HG02623 (cell line): Measurements from ENCODE around the gene LTBP1.
"Not testable (repeated sequence)": the region's sequence is repeated elsewhere in the genome, so short reads cannot be mapped to it uniquely, and the experiment has no call there.

Source experiments
- ATAC-seq: cut with Tn5 transposase; IDR thresholded peaks from one replicate; pipeline ENCODE4 v1.9.1; 2021; ENCODE audit warnings: moderate library complexity; ENCODE audit not compliant: unreplicated experiment

LTBP1 gene

GRCh38 chr2:33216508-33217182 is 269.9 kb downstream of the LTBP1 start:
- no peak for ATAC-seq

DNA sequence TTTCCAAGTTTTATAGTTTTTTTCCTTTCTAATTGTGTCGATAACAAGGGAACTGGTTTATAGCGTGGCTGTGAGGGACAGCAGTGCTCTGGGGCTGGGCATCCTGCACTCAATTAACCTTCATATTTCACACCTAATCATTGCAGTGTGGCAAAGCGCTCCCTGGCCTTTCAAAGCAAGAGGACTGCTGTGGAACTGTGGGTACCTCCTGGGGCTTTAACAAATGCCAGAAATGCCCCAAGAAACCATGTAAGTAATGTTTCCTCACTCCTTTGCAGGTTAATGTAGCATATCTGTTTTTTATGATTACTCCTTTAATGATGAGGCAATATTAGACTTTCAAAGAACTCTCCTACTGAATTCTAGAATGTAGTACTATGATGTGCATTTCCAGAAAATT is 270.7 kb downstream of the LTBP1 start:
- no peak for ATAC-seq

GRCh38 chr2:33219114-33219513 is 272.4 kb downstream of the LTBP1 start:
- no peak for ATAC-seq

- no peak for ATAC-seq
These were observed 273.1 kb downstream of the LTBP1 start for GRCh38 chr2:33219850-33220275.

- ATAC-seq, result no peak
These were observed 273.8 kb downstream of the LTBP1 start for GRCh38 chr2:33220533-33220932.

DNA sequence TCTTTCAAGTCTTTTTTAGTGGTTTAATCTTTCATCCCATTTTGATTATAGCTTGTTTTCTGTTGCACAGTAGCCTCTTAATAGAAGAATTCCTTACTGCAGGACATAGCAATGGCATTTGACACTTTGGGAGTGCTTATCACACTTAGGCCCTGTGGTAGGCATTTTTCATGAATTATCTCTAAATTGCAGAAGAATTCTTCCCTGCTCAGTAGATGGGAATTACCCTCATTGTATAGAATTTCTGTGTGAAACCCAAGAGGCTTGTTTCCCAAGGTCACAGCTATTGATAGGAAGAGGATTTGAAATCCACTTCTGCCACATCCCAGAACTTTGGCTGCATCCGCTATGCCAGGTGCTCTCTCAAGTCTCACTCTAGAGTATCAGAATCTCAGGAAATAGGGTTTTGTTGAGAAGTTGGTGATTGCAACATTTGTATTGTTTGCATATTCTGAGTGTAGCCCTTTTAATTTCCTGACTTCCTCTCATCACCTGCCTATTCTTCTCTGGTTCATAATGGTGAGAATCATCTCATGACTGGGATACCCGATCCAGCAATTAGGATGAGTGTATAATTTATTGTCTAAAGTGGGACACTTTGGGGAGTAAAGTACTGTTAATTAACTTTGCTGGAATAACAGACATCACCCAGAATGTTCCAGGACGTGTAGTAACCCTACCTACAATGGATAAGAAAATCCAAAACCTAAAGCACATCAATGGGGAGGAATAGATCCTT is 274.5 kb downstream of the LTBP1 start:
- ATAC-seq, result no peak

DNA sequence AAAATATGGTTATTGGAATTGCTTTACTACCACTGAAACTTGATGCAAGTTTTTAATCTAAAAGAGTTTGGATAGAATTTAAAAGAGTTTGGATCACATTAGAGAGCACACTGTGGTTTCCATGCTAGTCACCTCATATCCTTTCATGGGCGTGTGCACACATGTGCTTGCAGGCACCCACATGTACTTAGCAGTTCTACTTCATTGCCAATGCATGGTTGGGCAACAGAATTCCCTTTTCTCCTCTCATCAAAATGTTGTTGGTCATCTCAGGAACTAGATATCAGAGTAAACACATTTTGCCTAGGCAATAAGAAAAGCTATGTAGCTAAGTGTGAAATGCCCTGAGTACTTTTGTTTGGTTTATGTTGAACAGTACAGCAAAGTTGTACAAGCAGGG is 275.6 kb downstream of the LTBP1 start:
- no peak for ATAC-seq

- ATAC-seq, result no peak
These were observed 277.1 kb downstream of the LTBP1 start for GRCh38 chr2:33223856-33224255.

- ATAC-seq, result no peak
These were observed 278.6 kb downstream of the LTBP1 start for GRCh38 chr2:33225350-33225749.

- ATAC-seq, result no peak
These were observed 279.8 kb downstream of the LTBP1 start for GRCh38 chr2:33226546-33226945.

DNA sequence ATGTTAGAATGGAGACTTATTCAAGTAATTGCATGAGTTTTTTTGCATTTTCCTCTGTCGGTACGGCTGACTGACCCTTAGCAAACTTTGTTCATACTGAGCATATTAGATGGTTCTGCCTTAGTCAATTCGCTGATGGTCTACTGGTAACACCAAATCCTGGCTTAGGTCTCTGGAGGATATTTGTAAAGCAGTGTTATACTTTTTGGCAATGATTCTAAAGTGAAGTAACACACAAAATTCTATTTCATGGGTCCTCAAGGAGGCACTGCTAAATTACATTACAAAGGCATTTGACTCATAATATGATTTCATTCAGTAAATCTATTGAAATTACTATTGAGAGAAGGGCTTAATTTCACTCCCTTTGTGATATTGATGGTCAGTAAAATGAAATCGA is 282.9 kb downstream of the LTBP1 start:
- ATAC-seq, result no peak

- no peak for ATAC-seq
These were observed 283.4 kb downstream of the LTBP1 start for GRCh38 chr2:33230195-33230594.

- no peak for ATAC-seq
These were observed 284.1 kb downstream of the LTBP1 start for GRCh38 chr2:33230842-33231241.

- not testable (repeated sequence) for ATAC-seq
These were observed 288.8 kb downstream of the LTBP1 start for GRCh38 chr2:33235559-33235958.

GRCh38 chr2:33236482-33237385 is 290.0 kb downstream of the LTBP1 start:
- ATAC-seq, result no peak

- no peak for ATAC-seq
These were observed 291.4 kb downstream of the LTBP1 start for GRCh38 chr2:33238111-33238510.

DNA sequence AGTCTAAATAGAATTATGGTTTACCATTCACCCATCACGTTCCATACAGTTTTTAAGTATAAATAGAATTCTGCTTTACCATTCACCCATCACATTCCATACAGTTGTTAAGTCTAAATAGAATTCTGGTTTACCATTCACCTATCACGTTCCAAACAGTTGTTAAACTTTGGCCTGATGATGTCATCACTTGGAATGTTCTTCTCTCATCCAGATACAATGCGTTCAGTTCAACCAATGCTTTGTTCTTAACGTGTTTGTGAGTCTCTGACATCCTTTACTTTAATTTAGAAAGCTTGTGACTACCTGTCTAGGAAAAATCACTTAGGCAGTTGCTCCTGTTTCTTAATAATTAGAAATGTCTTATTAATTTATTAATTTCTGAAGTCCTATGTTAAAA is 293.4 kb downstream of the LTBP1 start:
- no peak for ATAC-seq

DNA sequence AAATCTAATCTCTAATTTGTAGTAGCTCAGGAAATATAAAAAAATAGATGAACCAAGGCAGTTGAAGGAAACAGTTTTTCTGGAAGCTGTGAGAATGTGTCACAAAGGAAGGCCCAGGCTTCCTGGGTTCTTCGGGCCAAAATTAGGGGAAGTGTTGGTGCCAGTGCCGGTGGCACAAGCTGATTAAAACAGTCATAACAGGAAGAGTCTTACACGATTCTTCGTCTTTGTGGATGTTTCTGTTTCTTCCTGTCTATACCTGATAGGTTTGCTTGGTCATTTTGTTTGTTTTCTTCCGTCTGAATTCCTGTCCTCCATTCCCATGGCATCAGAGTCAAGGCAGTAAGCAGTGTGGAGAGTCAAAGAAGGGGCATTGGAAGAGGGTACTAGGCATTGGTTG is 294.3 kb downstream of the LTBP1 start:
- ATAC-seq, result no peak

- ATAC-seq, result no peak
These were observed 294.8 kb downstream of the LTBP1 start for GRCh38 chr2:33241581-33241980.

DNA sequence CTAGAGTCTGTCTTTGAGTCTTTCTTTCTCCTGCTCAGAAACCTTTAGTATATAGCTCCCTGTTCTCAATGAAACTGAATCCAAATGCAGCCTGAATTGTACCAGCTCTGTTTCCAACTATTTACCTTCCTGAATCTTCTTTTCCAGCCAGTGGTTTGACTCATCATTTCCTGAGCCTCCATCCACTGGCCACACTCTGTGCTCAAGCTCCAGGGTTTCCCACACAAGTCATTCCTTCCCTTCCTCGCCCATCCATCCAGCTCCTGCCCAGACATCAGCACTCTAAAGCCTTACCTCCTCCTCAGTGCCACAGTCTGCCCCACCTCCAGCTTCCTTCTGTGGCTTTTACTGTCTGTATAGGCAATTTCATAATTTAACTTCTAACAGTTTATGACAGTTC is 296.1 kb downstream of the LTBP1 start:
- ATAC-seq, result no peak

GRCh38 chr2:33246432-33246831 is 299.7 kb downstream of the LTBP1 start:
- ATAC-seq, result no peak

DNA sequence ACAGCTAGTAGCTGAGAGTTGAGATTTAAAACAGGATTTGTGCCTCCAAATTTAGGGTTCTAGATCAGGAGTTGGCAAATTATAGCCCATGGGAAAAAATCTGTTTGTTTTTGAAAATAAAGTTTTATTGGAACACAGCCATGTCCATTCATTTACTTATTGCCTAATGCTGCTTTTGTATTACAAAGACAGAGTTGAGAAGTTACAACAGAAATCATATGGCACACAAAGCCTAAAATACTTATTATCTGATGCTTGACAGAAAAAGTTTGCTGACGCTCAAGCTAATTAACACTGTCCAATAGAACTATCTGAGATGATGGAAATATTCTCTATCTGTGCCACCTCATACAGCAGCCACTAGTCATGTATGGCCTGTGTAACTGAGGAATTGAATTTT is 300.6 kb downstream of the LTBP1 start:
- ATAC-seq, result no peak
